HT-29 (cell line): ENCODE results near the gene ALPP. TPM values are rescaled to one million over a fixed set of nuclear protein-coding genes. Genes with fewer than 3 reads are reported as not detected.
"Not testable (repeated sequence)": the region's sequence is repeated elsewhere in the genome, so short reads cannot be mapped to it uniquely, and the experiment has no call there.

Experiments used
- DNase-seq: peaks from one replicate; pipeline ENCODE4 v3.0.0-alpha.2; 2015; ENCODE audit warnings: low spot score
- total RNA-seq: library from RNA; depleted of rRNA; stranded (reverse); fragments of >200 nt; shearing (Covaris generic); gene quantifications from 2 replicates; pipeline ENCODE4 v1.2.3, GENCODE V29; 2014

Gene ALPP
- total RNA-seq, 1 experiment from 2014 or later: 1.1 TPM

DNA sequence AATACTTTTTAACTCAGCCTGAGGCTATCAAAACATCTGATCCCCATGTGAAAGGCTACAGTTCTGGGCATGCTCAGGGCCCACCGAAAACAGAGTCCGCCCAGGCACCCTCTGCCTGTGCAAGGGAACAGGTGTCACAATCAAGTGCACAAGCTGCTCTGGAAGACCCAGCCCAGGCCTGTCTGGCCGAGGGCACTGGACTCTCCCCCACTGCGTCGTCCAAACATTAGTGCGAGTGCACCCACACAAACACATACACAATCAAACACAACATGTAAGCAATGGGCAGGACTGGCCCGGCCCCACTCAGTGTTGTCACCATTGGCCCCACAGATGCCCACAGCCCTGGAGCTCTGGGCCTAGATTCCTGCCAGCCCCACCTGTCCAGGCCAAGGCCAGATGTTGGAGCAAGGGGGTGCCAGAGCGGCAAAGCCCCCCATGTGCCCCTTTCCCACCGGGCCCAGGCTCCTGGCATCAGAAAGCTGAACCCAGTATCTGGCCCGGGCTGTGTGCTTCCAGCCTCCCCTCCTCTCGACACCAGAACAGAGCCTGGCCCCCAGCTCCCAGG is 27.5 kb downstream of the ALPP start:
- no peak for DNase-seq

DNA sequence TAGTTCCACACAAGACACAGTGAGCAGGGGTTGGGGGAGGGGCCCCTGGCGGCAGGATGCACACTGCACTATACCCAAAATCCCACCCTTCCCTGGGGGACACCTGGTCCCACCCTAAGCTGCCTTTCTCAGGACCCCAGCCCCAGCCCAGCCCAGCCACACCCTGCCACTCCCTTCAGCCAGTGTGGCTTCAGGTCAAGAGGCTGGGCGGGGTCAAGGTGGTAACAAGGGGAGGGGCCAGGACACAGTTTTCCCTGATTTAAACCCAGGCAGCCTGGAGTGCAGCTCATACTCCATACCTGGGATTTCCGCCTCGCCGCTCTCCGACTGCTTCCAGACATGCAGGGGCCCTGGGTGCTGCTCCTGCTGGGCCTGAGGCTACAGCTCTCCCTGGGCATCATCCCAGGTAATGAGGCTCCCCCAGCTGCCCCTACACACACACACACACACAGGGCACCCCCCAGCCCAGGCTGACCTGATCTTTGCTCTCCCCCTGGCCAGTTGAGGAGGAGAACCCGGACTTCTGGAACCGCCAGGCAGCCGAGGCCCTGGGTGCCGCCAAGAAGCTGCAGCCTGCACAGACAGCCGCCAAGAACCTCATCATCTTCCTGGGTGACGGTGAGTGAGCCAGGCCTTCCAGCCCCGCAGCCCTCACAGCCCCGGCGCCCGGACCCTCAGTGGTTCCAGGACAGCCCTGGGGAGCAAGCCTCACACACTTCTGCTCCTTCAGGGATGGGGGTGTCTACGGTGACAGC is 28.2 kb downstream of the ALPP start, which contains the start of gene ALPG:
Gene ALPG, plus strand, starts transcription at position 289 of the 755 bp plus-strand sequence. Its CDS starts 51 bp downstream, at position 340.
- DNase-seq: no peak

DNA sequence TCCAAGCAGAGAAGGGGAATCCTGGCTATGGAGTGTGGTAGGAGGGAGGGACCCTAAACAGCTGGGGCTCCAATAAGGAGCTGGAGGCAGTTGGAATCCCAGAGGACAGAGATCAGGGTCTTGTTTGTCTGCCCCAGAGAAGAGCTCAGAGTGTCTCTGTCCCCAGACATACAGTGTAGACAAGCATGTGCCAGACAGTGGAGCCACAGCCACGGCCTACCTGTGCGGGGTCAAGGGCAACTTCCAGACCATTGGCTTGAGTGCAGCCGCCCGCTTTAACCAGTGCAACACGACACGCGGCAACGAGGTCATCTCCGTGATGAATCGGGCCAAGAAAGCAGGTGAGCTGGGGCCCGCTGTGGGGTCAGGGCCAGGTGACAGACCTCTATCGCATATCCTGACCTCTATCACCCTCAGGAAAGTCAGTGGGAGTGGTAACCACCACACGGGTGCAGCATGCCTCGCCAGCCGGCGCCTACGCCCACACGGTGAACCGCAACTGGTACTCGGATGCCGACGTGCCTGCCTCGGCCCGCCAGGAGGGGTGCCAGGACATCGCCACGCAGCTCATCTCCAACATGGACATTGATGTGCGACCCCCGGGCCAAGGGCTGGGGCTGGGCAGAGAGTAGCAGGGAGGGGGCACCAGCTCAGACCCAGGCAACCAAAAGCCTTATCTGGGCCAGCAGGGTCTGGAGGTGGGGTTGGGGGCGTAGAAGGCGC is 29.0 kb downstream of the ALPP start:
- not testable (repeated sequence) for DNase-seq

DNA sequence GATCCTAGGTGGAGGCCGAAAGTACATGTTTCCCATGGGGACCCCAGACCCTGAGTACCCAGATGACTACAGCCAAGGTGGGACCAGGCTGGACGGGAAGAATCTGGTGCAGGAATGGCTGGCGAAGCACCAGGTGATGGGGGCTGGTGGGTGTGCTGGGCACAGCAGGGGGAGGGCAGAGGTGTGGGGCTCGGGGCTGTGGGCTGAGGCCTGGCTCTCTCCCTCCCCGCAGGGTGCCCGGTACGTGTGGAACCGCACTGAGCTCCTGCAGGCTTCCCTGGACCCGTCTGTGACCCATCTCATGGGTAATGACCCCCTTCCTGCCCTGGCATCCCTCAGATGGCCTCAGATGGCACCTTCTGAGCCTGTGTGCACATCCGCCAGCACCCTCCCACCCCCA is 29.7 kb downstream of the ALPP start:
- not testable (repeated sequence) for DNase-seq

DNA sequence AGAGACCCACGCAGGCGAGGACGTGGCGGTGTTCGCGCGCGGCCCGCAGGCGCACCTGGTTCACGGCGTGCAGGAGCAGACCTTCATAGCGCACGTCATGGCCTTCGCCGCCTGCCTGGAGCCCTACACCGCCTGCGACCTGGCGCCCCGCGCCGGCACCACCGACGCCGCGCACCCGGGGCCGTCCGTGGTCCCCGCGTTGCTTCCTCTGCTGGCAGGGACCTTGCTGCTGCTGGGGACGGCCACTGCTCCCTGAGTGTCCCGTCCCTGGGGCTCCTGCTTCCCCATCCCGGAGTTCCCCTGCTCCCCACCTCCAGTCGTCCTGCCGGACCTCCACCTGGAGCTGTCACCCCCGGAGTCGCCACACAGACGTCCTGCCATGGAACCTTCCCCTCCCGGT is 31.1 kb downstream of the ALPP start:
- DNase-seq: not testable (repeated sequence)

DNA sequence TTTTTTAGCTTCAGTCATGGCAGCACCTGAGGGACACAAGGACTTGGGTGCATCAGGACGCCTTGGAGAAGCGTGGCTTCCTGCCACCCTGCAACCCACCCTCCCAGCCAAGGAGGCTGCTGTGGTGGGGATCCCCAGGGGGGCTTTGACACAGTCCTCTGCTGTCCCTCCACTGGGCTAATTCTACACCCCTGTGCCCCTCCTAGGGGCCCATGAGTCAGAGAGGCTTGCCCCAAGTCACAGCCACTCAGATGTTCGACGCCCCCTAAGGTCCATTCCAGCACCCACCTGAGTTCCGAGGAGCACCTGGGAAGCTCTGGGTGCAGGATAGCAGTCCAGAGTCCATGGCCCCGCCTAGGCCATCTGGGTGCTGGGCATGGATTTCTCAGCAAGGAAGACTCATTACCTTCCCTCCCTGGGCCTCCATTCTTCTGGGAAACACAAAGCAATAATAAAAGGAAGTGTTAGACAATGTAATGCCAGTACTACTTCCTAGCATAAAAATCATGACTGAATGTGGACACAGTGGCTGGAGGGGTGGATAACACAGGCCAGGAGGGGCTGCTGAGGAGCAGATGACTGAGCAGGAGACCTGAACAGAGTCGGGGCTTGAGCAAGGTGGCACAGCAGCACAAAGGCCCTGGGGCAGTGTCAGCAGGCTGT is 31.8 kb downstream of the ALPP start:
- no peak for DNase-seq

DNA sequence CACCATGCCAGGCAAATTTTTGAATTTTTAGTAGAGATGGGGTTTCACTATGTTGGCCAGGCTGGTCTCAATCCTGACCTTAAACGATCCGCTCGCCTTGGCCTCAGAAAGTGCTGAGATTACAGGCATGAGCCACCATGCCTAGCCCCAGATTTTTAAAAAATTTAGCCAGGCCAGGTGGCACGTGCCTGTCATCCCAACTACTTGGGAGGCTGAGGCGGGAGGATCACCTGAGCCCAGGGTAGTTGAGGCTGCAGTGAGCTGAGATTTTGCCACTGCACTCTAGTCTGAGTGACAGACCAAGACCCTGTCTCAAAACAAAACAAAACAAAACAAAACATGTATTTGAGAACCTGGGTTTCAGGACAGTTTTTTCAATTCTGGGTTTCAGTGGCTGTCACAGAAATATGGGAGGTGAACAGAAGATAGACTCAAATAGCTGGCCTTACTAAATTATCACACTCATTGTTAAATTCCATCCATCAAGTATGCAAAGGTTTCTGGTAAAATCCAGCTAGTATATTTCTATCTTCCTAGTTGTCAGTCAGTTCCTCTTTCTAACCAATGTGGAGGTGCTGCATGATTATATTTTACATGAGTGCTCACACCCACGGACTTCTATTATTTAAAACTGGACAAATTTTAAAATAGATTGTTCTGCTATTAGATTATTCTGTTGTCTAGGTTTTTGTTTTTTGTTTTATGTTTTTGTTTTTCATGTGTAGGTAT is 33.5 kb downstream of the ALPP start:
- DNase-seq: no peak

DNA sequence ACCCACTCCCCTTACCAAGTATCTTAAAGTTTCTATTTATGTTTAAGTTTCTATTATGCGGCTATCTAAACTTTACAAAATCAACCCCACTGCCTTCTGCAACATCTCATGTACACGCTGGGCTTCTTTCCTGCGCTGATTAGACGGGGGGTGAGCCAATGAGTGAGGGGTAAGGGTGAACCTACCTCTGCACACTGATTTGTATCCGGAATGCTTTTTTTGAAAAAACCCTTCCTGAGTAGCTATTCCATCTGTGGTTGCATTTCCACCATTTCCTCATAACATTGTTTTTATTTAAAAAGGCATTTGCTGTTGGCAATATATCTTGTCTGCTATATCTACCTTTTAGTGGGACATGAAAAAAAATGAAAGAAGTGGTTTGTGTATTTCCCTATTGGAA is 34.4 kb downstream of the ALPP start:
- DNase-seq: no peak

DNA sequence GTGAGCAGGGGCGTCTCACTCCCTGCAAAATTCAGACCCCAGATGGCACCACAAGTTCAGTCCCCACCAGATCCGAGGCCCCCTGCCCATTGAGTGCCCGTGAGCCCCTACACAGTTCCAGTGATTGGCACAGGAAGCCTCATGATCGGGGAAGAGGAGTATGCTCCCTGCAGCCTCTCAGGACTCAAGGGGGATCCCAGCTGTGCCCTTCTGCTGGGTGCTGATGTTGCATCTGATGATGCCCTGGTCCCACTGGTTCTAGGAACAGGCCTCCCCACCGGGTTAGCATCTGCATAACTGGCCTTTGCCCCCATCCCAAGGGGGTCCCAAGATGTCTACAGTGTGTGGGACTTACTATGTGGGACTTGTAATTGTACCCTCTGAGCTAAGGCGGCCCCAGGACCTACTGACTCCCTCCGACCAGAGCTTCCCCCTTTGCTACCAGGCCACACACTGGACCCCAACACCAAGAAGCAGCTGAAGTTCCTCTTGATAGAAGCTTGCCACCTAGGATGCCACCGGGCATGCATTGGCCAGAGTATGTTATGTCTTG is 36.7 kb downstream of the ALPP start:
- no peak for DNase-seq

DNA sequence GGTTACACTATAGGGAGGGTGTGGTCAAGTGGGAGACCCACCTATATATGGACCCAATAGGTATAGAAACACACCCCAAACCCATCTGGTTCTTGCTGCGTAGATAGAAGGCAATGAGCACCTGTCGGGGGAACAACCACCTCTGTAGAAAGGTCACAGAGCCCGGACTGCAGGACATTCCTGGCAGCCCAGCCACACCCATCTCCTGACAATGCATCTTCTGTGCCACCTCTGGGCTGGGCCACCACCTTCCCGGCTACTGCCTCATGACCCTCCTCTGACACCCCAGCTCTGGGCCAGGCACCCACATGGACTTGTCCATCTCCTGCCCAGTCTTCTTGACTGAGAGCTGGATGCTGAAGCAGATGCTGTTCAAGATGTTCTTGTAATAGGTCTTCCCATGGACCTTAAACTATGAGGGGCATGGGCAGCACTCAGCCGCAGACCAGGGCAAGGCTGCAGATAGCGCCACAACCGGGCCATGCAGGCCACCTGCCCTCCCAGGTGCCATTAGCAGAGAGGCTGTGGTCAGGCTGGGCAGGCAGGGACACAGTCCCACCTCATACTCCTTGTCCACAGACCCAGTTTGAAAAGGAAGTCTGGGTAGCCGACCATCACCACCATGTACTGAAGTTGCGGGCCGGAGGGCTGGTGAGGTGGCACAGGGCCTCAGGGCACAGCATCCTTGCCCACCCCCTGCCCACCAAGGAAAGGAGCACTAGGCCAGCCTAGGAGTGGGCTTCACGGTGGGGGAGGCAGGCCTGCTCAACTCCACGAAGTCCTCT is 37.4 kb downstream of the ALPP start:
- peak; percentile 29 for DNase-seq

DNA sequence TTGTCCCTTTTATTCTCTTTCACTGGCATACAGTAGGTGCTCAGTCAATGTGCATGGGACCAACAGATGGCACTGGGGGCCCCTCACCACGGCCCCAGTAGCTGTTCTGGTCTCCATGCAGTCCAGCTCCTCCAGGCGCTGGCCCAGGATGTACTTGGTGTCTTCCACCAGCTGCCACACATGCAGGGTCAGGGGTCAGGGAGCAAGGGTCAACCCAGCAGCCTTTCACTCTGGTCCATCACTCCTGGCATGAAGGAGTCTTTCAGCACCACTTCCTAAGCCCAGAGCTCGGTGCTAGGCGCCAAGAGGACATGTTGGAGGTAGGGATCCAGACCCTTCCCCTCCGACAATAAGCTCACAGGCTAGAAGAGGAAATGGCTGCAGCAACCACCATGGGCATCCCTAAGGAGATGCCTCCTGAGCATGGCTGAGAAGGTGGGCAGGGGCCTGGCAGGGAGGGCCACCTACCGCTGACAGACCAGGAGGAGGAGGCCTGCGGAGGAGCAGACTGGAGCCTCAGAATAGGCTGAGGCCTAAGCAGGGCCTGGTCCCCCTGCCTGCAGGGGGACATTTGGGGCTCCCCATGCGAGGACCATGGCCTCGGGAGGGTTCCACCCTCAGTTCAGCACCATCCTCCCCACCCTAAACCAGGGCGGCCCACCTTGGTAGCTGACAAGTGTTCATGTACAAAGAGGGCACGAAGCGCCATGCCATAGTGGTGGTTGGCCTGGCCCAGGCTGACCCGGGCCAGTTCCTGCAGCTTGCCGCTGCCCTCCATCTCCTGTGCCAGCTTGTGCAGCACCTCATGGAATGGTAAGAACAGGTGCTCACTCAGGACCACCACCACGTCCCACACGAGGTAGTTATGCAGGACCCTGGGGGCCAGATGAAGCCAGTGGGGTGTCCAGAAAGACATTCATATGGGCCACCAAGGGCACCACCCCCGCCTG is 38.2 kb downstream of the ALPP start:
- no peak for DNase-seq

DNA sequence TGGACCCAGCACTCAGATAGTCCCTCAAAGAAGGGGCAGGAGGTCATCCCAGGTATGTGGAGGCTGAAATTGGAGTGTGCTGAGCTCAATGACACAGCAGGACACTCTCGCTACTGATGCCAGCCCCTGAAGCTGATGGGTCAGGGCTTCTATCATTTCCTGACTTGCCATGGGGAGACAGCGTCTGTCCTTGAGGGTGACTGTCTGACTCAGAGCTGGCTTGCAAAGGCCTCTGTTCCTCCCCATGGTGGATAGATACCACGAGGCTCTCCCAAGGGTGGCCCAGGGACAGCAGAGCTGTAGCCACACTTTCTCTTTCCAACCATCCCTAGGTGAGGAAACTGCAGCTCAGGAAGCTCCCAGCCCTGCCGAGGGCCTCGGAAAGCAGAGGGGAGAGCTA is 38.9 kb downstream of the ALPP start:
- DNase-seq: no peak

DNA sequence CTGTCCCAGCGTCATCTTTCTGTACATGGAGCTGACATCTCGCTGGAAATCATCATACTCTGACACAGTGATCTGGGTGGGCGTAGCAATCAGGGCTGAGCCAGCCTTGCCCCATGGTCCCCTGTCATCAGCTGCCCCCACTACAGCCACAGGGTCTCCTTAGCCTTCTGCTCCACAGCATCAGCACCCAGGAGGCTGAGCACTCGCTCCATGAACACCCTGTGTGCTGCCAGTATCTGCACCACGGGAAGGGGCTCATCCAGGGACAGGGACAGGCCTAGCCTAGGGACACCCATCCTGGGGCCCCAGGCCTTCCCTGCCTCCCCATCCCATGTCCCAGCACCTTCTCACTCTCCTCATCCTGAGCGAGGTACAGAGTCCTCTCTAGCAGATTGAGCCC is 39.5 kb downstream of the ALPP start:
- no peak for DNase-seq

DNA sequence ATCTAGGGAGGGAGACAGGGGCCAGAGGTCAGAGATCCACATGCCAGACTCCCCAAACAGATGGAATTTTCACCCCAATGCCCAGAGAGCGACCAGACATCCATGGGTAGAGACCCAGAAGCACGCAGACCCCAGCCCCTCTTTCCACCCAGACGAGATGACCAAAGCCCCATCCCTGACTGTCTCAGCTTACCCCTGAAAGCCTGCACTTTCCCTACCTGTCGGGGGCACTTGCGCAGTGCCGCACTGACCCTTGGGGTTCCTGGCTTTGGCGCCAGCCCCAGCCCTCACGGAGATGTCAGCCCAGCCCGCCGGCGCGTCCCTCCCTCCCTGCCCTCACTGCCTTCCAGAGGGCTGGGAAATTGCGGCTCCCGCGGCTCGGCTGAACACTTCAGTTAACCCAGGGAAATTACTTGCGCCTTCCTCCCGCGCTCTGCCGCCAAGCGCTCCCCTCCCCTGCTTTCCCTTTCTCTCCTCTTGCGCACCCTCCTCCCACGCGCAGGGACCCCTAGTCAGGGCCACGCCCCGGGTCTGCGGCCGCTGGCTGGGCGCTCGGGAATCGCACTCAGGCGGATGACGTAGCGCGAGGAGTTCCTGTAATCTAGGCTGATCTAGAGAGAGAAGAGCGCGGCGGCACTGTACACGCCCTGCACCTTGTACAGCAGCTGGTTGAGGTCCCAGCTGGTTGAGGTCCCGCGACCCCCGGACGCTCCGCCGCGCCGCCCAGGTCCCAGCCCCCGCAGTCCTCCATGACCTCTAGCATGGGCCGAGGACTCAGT is 40.1 kb downstream of the ALPP start:
- DNase-seq: no peak

DNA sequence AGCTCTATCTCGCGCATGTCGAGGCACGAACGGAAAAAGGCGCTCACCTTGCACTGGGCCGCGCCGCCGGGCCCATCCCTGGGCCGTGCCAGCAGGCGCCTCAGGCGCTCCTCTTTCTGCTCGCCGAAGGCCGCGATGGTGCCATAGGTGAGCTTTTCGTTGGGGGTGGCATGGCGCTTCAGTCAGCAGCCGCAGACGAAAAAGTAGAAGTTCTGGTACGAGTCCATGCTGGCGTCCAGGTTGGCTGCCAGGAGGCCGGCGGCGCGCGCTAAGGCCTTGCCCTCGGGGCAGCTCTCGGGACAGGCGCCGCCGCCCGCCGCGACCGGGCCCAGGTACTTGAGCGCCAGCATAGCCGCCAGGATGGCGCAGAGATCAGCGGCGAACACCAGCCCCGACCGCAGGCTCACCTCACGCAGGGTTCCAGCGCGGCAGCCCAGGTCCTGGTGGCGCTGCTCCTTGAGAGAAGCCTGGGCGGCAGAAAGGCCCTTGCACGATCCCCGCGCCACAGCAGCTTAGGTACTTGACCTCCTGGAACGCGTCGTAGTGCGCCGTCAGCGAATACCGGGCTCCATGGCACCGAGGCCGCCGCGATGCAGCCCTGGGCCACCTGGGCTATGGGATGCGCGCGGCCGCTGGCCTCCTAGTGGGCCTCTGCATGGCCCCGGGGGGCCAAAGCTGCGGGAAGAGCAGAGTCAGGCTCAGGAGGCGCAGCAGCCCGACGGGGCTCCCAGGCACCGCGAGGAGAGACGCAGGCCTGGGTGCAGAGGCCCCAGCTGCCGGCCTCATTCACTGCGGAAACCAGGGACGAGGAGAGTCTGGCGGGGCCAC is 40.9 kb downstream of the ALPP start:
- DNase-seq: no peak

DNA sequence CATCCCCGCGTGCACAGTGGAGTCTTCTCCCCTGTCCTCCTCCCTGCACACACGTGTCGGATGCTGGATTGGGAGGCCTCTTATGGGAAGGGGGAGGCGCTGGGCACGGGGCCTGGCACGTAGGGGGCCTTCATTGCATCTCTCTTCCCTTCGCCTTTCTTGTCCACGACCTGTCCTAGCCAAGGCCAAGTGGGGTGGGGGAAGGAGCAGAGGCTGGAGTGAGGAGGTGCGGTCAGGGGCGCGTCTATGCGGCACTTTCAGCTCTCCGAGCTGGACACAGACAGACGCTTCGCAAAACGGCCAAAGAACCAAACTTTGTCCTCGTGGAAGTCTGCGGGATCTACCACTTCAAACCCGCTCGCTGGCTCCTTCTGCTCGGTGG is 41.5 kb downstream of the ALPP start:
- DNase-seq: no peak

DNA sequence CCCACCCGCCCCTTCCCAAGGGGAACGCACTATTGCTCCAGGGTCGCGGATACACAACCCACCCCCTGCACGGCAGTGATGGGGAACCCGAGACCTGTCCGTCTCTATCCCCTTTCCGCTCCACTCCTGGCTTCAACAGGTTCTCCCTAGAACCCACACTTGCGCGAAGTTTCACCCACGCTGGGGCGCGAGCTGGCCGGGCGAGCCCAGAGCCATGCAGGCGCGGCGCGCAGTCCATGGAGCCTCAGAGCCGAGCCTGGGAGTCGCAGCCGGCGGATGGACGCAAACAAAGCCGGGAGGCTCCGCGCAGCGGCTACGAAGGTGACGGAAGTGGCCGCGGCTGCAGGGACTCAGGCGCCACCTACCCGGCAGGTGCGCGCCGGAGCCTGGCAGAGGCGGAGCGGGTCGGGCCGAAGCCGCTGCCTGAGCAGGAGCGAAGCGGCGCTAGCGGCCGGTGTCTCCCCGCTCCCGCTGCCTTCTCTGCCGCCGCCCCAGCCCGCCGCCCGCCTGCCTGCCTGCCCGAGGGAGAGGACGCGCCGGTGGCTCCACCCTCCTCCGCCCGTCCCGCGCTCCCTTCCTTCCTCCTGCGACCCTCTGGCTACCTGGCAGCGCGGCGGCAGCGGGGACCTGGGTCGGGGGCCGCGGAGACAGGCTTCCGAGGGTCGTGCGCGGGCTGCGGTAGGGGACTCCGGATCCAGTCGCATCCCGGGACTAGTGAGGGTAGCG is 42.1 kb downstream of the ALPP start:
- peak; percentile 44 for DNase-seq
